GM12801 (cell line): ENCODE measurements around the gene RPS6KA4.

Source experiments
- CTCF ChIP-seq: IDR thresholded peaks from one replicate; pipeline ENCODE4 v1.5.1; 2011; ENCODE audit warnings: control low read depth; ENCODE audit not compliant: insufficient read length; ENCODE audit errors: extremely low read depth

Gene RPS6KA4

GRCh38 chr11:64323373-64323772, 35.6 kb upstream of the RPS6KA4 start:
- TF ChIP-seq CTCF = no peak

GRCh38 chr11:64324692-64325469, 34.1 kb upstream of the RPS6KA4 start:
- no peak for TF ChIP-seq CTCF

- TF ChIP-seq CTCF = no peak
These were observed 31.6 kb upstream of the RPS6KA4 start for GRCh38 chr11:64327375-64327774.

GRCh38 chr11:64327993-64328392, 31.0 kb upstream of the RPS6KA4 start:
- no peak for TF ChIP-seq CTCF

- TF ChIP-seq CTCF = no peak
These were observed 28.1 kb upstream of the RPS6KA4 start for GRCh38 chr11:64330888-64331287.

GRCh38 chr11:64331569-64332371, 27.2 kb upstream of the RPS6KA4 start:
- TF ChIP-seq CTCF = no peak

GRCh38 chr11:64333556-64333955, 25.4 kb upstream of the RPS6KA4 start:
- TF ChIP-seq CTCF = no peak
